GM12864 (cell line): Measurements from ENCODE around the gene LHPP.

Experiments used
- DNase-seq: peaks from one replicate; pipeline ENCODE4 v3.0.0-alpha.2; 2011; ENCODE audit warnings: low read depth
- H3K4me3 ChIP-seq: 2 replicates; pipeline ENCODE4 v1.5.1; 2011; ENCODE audit warnings: mild to moderate bottlenecking, low read depth, low read length, control low read depth
- TF ChIP-seq, protein P1 (sequence below): IDR thresholded peaks from 2 replicates; pipeline ENCODE4 v1.5.1; 2011; ENCODE audit warnings: low read depth, mild to moderate bottlenecking, moderate library complexity, low read length, control low read depth, inconsistent platforms; ENCODE audit errors: missing control alignments

Gene LHPP

DNA sequence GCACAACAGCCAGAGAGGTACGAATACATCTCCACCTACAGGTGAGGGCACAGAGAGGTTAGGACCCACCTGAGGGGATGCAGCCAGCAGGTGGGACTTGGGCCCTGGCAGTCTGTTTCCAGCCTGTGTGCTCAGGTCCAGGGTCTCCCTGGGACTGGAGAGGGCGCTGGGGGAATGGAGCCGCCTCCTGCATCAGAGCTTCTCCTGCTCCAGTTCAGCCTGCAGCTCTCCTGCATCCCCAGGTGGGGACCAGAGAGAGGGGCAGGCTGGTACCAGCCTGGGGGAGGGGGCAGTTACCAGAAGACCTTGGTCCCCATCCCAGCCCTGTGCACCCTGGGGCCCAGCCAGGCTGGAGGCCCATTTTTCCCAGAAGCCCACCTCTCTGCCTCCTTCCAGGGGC is 80.7 kb downstream of the LHPP start:
- DNase-seq: no peak
- TF ChIP-seq, protein P1, sequence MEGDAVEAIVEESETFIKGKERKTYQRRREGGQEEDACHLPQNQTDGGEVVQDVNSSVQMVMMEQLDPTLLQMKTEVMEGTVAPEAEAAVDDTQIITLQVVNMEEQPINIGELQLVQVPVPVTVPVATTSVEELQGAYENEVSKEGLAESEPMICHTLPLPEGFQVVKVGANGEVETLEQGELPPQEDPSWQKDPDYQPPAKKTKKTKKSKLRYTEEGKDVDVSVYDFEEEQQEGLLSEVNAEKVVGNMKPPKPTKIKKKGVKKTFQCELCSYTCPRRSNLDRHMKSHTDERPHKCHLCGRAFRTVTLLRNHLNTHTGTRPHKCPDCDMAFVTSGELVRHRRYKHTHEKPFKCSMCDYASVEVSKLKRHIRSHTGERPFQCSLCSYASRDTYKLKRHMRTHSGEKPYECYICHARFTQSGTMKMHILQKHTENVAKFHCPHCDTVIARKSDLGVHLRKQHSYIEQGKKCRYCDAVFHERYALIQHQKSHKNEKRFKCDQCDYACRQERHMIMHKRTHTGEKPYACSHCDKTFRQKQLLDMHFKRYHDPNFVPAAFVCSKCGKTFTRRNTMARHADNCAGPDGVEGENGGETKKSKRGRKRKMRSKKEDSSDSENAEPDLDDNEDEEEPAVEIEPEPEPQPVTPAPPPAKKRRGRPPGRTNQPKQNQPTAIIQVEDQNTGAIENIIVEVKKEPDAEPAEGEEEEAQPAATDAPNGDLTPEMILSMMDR: no peak
- no peak overlapping the region for H3K4me3 ChIP-seq

DNA sequence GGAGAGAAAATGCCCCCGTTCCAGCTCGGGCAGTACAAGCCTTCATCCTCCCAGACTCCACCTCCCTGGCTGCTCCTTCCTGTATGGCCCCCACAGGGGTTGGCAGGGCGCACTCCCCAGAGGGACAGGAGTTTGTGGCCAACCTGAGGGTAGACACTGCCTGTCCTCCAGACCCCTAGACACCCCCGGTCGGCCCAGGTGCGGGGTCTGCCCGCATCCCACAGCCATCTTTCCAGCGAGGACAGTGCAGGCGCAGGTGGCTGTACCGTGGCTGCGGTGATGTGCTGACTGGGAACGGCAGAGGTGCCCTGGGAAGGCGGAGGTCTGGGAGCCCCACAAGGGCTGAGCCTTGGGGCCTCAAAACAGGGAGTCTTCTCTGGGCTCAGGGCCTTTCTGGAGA is 81.5 kb downstream of the LHPP start:
- no peak overlapping the region for H3K4me3 ChIP-seq
- no peak for DNase-seq

DNA sequence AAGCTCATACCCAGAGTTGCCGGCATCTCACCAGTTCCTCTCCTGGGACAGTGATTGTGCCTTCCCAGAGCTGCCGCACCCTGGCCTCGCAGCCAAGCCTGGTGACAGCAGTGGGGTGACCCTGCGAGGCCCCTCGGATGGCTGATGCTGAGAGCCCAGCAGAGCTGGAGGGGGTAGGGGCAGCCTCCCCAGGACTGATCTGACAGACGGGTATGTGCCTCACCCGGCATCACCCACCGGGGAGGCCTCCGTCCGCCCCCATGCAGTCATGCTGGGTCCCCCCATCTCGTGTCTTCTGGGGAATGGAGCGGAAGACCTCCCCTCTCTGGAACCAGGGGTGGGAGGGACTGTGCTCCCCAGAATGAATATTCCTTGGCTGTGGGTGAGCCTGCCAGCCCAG is 82.3 kb downstream of the LHPP start:
- TF ChIP-seq, protein P1: no peak
- no peak for DNase-seq
- no peak overlapping the region for H3K4me3 ChIP-seq

More for the DNA sequence above, 81.5 kb downstream of the LHPP start:
- TF ChIP-seq, protein P1: no peak

DNA sequence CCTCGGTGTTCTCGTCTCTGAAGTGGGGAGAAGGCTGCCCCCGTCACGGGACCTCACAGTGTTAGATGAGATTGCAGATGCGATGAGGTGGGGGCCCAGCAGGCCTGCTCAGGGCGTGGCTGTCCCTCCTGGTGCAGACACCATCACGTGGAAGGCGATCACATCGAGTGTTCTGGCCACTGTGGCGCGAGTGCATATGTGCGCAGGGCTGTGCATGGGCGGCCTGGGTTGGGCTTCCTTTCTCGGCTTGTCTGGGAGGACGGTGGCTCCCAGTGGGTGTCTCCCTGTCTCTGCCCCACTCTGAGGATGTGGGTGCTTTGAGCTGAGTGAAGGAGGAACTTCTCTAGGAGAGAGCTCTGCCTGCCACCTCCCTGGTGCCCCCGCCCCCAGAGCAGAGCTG is 83.1 kb downstream of the LHPP start:
- no peak overlapping the region for H3K4me3 ChIP-seq
- no peak for DNase-seq
- TF ChIP-seq, protein P1: no peak

DNA sequence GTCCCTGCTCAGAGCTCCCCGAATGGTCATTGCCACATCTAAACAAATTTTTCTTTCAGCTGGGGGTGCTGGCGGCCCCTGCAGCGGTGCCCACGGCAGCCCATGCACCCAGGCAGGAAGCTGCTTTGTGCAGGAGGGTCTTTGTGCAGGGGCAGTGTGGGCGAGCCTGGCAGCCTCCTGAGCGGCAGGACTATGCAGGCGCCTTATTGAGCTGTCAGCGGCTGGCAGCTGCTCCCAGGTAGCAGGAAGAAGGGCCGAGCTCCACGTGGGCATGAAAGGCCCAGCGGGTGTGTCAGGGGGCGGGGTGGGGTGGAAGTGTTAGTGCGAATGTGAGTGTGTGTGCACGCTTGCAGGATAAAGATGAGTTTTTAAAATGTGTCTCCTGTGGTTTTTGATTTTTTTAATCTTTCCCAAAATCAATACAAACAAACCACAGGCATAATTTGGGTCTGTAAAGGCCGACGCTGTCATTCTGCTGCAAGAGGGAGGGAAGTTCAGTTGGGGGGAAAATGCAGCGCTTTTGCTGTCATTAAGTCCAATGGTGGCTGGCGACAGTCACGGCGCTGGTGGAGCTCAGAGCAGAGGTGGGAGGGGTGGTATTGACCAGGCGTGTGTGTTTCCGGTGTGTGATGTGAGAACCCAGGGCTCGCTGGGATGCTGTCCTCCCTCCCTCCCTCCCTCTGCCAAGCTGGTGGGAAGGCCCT is 83.9 kb downstream of the LHPP start:
- no peak for DNase-seq
- H3K4me3 ChIP-seq: no peak overlapping the region
- TF ChIP-seq, protein P1: no peak

DNA sequence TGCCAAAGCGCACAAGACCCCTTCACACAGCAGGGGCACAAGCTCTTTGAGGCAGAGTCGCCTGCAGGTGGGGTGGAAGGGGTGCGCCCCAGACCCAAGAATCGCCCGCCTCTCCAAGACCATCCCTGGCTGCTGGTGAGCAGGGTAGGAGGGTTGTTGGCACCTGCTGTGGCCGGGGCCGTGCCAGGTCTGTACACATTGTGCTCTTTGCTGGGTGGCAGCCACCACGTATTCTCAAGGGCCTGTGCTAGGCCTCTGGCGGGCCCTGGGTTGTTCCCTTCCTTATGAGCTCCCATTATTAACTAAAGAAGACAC is 84.4 kb downstream of the LHPP start:
- H3K4me3 ChIP-seq: no peak overlapping the region
- TF ChIP-seq, protein P1: no peak
- DNase-seq: no peak

DNA sequence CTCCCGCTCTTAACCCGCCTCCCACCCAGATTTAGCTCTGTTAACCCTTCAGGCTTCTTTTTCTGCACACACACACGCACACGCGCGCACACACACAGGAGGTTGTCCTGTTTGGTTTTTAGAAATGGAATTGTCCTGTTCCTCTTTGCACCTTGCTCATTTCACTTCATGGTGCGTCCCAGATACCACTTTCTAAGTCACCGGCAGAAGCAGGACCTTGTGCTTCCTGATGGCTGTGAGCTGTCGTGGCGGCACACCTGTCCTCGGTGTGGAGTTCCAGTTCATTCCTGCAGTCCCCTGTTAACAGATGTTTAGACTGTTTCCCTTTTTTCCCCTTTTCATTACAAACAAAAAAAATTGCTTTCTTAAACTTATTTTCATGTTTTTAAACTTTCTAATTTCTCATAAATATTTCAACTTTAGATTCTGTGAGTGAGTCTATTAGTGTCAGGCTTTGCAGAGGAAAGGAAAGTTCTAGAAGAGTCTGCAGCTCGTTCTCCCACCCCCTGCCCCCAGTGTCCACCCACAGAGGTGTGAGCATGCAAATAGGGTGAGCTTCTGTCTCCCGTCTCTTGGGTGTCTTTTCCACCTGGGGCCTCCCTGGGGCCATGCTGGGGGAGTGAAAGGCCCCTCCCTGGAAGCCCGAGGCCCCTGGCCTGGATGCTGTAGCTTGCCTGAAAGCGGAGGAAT is 85.5 kb downstream of the LHPP start:
- TF ChIP-seq, protein P1: no peak

More for the DNA sequence above, 85.5 kb downstream of the LHPP start:
- H3K4me3 ChIP-seq: no peak overlapping the region
- DNase-seq: no peak
